Epithelial cell of esophagus (primary cell): ENCODE results near the gene CREBBP.

ENCODE experiments used
- DNase-seq: peaks from one replicate; pipeline ENCODE4 v3.0.0; 2010; ENCODE audit warnings: low read depth
- H3K4me3 ChIP-seq: 2 replicates; pipeline ENCODE4 v1.5.1; 2011; ENCODE audit warnings: mild to moderate bottlenecking, low read length, control low read depth
- CTCF ChIP-seq: IDR thresholded peaks from 2 replicates; pipeline ENCODE4 v1.5.1; 2011; ENCODE audit warnings: low read depth, mild to moderate bottlenecking, low read length, control low read depth, inconsistent platforms; ENCODE audit not compliant: insufficient read depth; ENCODE audit errors: missing control alignments

The CREBBP gene

DNA sequence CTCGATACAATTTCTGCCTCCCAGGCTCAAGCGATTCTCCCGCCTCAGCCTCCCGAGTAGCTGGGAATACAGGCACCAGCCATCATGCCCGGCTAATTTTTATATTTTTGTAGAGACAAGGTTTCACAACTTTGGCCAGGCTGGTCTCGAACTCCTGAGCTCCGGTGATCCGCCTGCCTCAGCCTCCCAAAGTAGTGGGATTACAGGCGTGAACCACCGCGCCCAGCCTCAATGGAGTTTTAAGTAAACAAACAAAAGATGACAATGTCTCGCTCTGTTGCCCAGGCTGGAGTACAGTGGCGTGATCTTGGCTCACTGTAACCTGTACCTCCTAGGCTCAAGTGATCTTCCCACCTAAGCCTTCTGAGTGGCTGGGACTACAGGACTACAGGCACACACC, 110.6 kb downstream of the CREBBP start:
- TF ChIP-seq CTCF, result no peak
- H3K4me3 ChIP-seq, result no peak overlapping the region
- no peak for DNase-seq

GRCh38 chr16:3769013-3769412, 111.5 kb downstream of the CREBBP start:
- no peak for TF ChIP-seq CTCF
- DNase-seq, result no peak
- H3K4me3 ChIP-seq, result no peak overlapping the region

- H3K4me3 ChIP-seq, result no peak overlapping the region
- no peak for DNase-seq
- TF ChIP-seq CTCF, result no peak
Measured at GRCh38 chr16:3767333-3767986, 113.1 kb downstream of the CREBBP start.

GRCh38 chr16:3766177-3766576, 114.3 kb downstream of the CREBBP start:
- H3K4me3 ChIP-seq, result no peak overlapping the region
- no peak for TF ChIP-seq CTCF
- no peak for DNase-seq

DNA sequence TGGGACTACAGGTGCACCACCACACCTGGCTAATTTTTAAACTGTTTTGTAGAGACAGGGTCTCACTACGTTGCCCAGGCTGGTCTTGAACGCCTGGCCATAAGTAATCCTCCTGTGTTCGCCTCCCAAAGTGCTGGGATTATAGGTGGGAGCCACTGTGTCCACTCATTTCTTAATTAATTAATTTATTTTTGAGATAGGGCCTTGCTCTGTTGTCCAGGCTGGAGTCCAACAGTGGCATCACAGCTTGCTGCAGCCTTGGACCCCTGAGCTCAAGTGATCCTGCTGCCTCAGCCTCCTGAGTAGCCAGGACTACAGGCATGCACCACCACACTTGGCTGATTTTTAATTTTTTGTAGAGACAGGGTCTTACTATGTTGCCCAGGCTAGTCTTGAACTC, 116.1 kb downstream of the CREBBP start:
- H3K4me3 ChIP-seq, result no peak overlapping the region
- DNase-seq, result no peak
- TF ChIP-seq CTCF, result no peak

DNA sequence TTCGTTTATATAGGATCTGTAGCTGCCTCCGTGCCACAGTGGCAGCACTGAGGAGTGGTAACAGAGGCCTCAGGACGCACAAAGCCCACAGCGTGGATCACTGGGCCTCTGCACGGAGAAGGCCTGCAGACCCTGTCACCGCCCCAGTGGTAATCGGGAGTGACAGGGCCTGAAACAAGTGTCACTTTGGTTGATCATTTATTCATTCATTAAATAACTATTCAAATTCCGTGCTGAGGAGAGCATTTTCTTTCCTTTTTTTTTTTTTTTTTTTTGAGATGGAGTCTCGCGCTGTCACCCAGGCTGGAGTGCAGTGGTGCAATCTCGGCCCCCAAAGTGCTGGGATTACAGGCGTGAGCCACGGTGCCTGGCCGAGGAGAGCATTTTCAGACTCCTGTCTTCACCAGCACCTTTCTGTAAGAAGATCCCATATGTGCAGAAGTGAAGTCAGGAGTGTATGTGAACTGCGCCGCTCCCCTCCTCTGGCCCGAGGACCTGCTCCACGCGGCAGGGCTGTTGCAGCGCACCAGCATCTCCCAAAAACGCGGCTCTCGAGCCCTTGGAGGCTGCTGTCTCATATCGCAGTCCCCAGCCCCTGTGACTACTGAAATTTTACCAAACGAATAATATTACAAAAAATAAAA, 118.3 kb downstream of the CREBBP start:
- no peak for DNase-seq
- TF ChIP-seq CTCF, result no peak
- no peak overlapping the region for H3K4me3 ChIP-seq

- no peak overlapping the region for H3K4me3 ChIP-seq
- no peak for DNase-seq
- TF ChIP-seq CTCF, result no peak
Measured at GRCh38 chr16:3761375-3762106, 119.0 kb downstream of the CREBBP start.
